Hepatocyte (in vitro differentiated cells): Measurements from ENCODE around the gene SC5D. TPM values are rescaled to one million over a fixed set of nuclear protein-coding genes. Genes with fewer than 3 reads are reported as not detected.

Experiments
- DNase-seq: peaks from one replicate; pipeline ENCODE4 v3.0.0-alpha.2; 2016; ENCODE audit warnings: low spot score
- H2AFZ ChIP-seq: fragments of 200-600 bp; sonication (generic); 2 replicates; pipeline ENCODE4 v1.6.0; 2016; ENCODE audit warnings: antibody characterized with exemption, mild to moderate bottlenecking
- H3K27ac ChIP-seq: fragments of 200-600 bp; sonication (generic); 2 replicates; pipeline ENCODE4 v1.5.1; 2016; ENCODE audit warnings: mild to moderate bottlenecking
- H3K27me3 ChIP-seq: fragments of 200-600 bp; sonication (generic); 2 replicates; pipeline ENCODE4 v1.6.1; 2016
- H3K36me3 ChIP-seq: fragments of 200-600 bp; sonication (generic); replicated peaks from 2 replicates; pipeline ENCODE4 v1.5.1; 2016; ENCODE audit warnings: low read depth; ENCODE audit not compliant: insufficient read depth
- H3K4me1 ChIP-seq: fragments of 200-600 bp; sonication (generic); 2 replicates; pipeline ENCODE4 v1.5.1; 2016; ENCODE audit warnings: mild to moderate bottlenecking, moderate library complexity; ENCODE audit not compliant: insufficient read depth
- H3K4me2 ChIP-seq: fragments of 200-600 bp; sonication (generic); 2 replicates; pipeline ENCODE4 v1.6.0; 2016
- H3K4me3 ChIP-seq: fragments of 200-600 bp; sonication (generic); 2 replicates; pipeline ENCODE4 v1.5.1; 2016; ENCODE audit warnings: mild to moderate bottlenecking
- H3K79me2 ChIP-seq: fragments of 200-600 bp; sonication (generic); 2 replicates; pipeline ENCODE4 v1.6.0; 2017; ENCODE audit warnings: mild to moderate bottlenecking
- H3K9me2 ChIP-seq: fragments of 200-600 bp; sonication (generic); replicated peaks from 2 replicates; pipeline ENCODE4 v1.6.0; 2017; ENCODE audit warnings: mild to moderate bottlenecking; ENCODE audit not compliant: insufficient read depth
- H3K9me3 ChIP-seq: fragments of 200-600 bp; sonication (generic); 2 replicates; pipeline ENCODE4 v1.5.1; 2016; ENCODE audit warnings: low read depth, mild to moderate bottlenecking
- H4K20me1 ChIP-seq: fragments of 200-600 bp; sonication (generic); 2 replicates; pipeline ENCODE4 v1.6.0; 2016; ENCODE audit warnings: mild to moderate bottlenecking; ENCODE audit not compliant: insufficient read depth, poor library complexity, severe bottlenecking
- CTCF ChIP-seq: fragments of 200-600 bp; sonication (generic); IDR thresholded peaks from 2 replicates; pipeline ENCODE4 v1.5.1; 2016; ENCODE audit warnings: antibody characterized with exemption, mild to moderate bottlenecking; ENCODE audit not compliant: poor library complexity
- EZH2 ChIP-seq: fragments of 200-600 bp; sonication (generic); IDR thresholded peaks from 2 replicates; pipeline ENCODE4 v1.6.1; 2016; ENCODE audit warnings: antibody characterized with exemption, mild to moderate bottlenecking, borderline replicate concordance
- EZH2phosphoT487 ChIP-seq: fragments of 200-600 bp; sonication (generic); IDR thresholded peaks from one replicate; pipeline ENCODE4 v1.6.1; 2018; ENCODE audit warnings: antibody characterized with exemption, mild to moderate bottlenecking, low read depth, moderate library complexity; ENCODE audit not compliant: unreplicated experiment, severe bottlenecking
- WGBS: methylation state at CpG from one replicate; pipeline ENCODE4 v1.1.6; 2016; ENCODE audit warnings: low lambda C conversion rate; ENCODE audit errors: missing lambda C conversion rate; 5-methylcytosine and 5-hydroxymethylcytosine counted together
- polyA plus RNA-seq: library from polyadenylated mRNA; unstranded; fragments of >200 nt; fragmentation: Nextera tagmentation; extraction: Ambion mirVana; gene quantifications from 2 replicates; pipeline ENCODE4 v1.2.1, GENCODE V29; 2016
- total RNA-seq: library from RNA; depleted of rRNA; stranded (reverse); fragments of >200 nt; gene quantifications from 2 replicates; pipeline ENCODE4 v1.2.3, GENCODE V29; 2014

SC5D gene
- total and polyA plus RNA-seq, 2 experiments from 2014 or later: 124 to 164 TPM

- H3K27ac ChIP-seq: no peak overlapping the region
- no peak for DNase-seq
- peaks cover 70% of the 10 kb centered on the region for H4K20me1 ChIP-seq
- WGBS: 95% methylated on average over 5 of the region's 5 CpGs
- no peak overlapping the region for H3K4me3 ChIP-seq
- H3K9me3 ChIP-seq: no peaks in the 10 kb centered on the region
- TF ChIP-seq CTCF (no peak), EZH2phosphoT487 (no peak), EZH2 (no peak)
- no peak overlapping the region for H2AFZ ChIP-seq
- no peaks in the 10 kb centered on the region for H3K36me3 ChIP-seq
- H3K4me2 ChIP-seq: no peak overlapping the region
- H3K27me3 ChIP-seq: no peaks in the 10 kb centered on the region
- H3K79me2 ChIP-seq: peaks cover 100% of the 10 kb centered on the region
- H3K4me1 ChIP-seq: peaks cover 26% of the 10 kb centered on the region
- H3K9me2 ChIP-seq: no peaks in the 10 kb centered on the region
Observed at GRCh38 chr11:121297872-121298271, 5.3 kb downstream of the SC5D start.

GRCh38 chr11:121298774-121299173 lies 6.2 kb downstream of the SC5D start:
- H3K9me2 ChIP-seq: no peaks in the 10 kb centered on the region
- H3K9me3 ChIP-seq: no peaks in the 10 kb centered on the region
- TF ChIP-seq EZH2 (no peak), EZH2phosphoT487 (no peak), CTCF (no peak)
- no peaks in the 10 kb centered on the region for H3K36me3 ChIP-seq
- H3K4me3 ChIP-seq: no peak overlapping the region
- H4K20me1 ChIP-seq: peaks cover 73% of the 10 kb centered on the region
- H3K4me1 ChIP-seq: peaks cover 26% of the 10 kb centered on the region
- H2AFZ ChIP-seq: no peak overlapping the region
- no peak for DNase-seq
- 94% methylated on average over 5 of the region's 5 CpGs for WGBS
- no peaks in the 10 kb centered on the region for H3K27me3 ChIP-seq
- H3K79me2 ChIP-seq: peaks cover 100% of the 10 kb centered on the region
- H3K27ac ChIP-seq: no peak overlapping the region
- H3K4me2 ChIP-seq: no peak overlapping the region

GRCh38 chr11:121299417-121299816 lies 6.8 kb downstream of the SC5D start:
- no peak overlapping the region for H2AFZ ChIP-seq
- H3K79me2 ChIP-seq: peaks cover 99% of the 10 kb centered on the region
- H3K4me1 ChIP-seq: peaks cover 21% of the 10 kb centered on the region
- no peaks in the 10 kb centered on the region for H3K36me3 ChIP-seq
- peaks cover 66% of the 10 kb centered on the region for H4K20me1 ChIP-seq
- no peaks in the 10 kb centered on the region for H3K9me3 ChIP-seq
- no peaks in the 10 kb centered on the region for H3K9me2 ChIP-seq
- TF ChIP-seq EZH2phosphoT487 (no peak), EZH2 (no peak), CTCF (no peak)
- no peak overlapping the region for H3K4me3 ChIP-seq
- DNase-seq: no peak
- no peak overlapping the region for H3K4me2 ChIP-seq
- H3K27me3 ChIP-seq: no peaks in the 10 kb centered on the region
- H3K27ac ChIP-seq: no peak overlapping the region
